Measurements from ENCODE around the gene LRRC8E. TPM values are rescaled to one million over a fixed set of nuclear protein-coding genes. Genes with fewer than 3 reads are reported as not detected.

The LRRC8E gene
- total and polyA plus RNA-seq, 10 of the 15 experiments (the other 5 are each of a cell fraction or from before 2014, with no cell fraction given): 0.04 to 0.32 (median 0.25) TPM; not detected in 7

DNA sequence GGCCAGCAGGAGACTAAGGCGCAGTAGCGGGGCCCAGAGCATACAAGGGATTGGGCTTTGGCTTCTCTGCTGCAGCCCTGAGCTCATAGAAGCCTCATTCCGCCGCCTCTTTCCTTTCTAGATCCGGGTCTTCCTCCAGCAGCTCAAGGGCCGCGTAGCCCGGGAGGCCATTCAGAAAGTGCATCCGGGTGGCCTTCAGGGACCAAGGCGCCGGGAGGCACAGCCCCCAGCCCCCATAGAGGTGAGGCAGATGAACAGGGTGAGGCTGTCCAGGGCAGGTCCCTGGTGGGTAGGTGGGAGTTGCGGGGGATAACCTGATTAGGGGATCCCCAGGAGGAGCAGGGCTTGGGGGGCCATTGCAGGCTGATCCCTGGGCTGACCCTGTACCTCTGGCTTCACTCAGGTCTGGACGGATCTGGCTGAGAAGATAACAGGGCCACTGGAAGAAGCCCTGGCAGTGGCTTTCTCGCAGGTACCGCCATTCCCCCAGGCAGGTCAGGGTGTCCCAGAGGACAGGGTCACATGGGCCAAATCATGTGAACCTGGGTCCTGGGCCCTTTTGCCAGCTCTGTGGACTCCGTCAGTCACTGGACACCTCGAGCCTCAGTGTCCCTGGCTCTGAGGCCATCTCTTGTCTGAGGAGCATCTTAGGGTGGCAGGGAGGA is 33.1 kb downstream of the LRRC8E start:
- BruUV-seq (replicated peaks): no TSS peak
- intact Hi-C loops (cut with micrococcal nuclease; ENCODE audit: unreplicated experiment) (no loop called here), in situ Hi-C loops (cut with MboI) (no loop called here)
- no peaks in the 10 kb centered on the region for H3K79me2 ChIP-seq (ENCODE audit: control insufficient read depth, insufficient read depth, low read length)
- ChIA-PET CTCF (interaction anchor here (1.3 to 3.9 kb wide), 6 partner anchors 18 to 353 kb away, joined by 3 to 32 read pairs (median 10); partner anchors contain the start of genes MAP2K7 and TIMM44), SMC1A (ENCODE audit: uncharacterized antibody, unreplicated experiment) (interaction anchor here (2.5 kb wide), 1 partner anchor 18 kb away, joined by 13 read pairs; the partner anchor contains the start of gene MAP2K7), POLR2A (interaction anchor here (0.5 to 2.9 kb wide), 7 partner anchors 8 to 822 kb away, joined by 4 to 27 read pairs (median 4); partner anchors contain the start of genes MAP2K7 and TIMM44), RAD21 (ENCODE audit: unreplicated experiment) (interaction anchor here (0.6 to 2.5 kb wide), 8 partner anchors 18 to 819 kb away, joined by 3 to 17 read pairs (median 5); partner anchors contain the start of genes MAP2K7 and TIMM44)
- no peak for FAIRE-seq
- H3K9ac ChIP-seq (ENCODE audit: control insufficient read depth, insufficient read depth, low read length): peak overlapping the region; percentile 53
- DNase-seq (ENCODE audit: low read depth, low spot score): no peak
- H3K4me2 ChIP-seq (ENCODE audit: control insufficient read depth, insufficient read depth): peak overlapping the region; percentile 96
- peak overlapping the region; percentile 83 for H2AFZ ChIP-seq (ENCODE audit: control insufficient read depth, low read depth, low read length)
- WGBS (ENCODE audit: insufficient coverage, insufficient replicate concordance, low lambda C conversion rate, missing lambda C conversion rate): 52% methylated on average over 17 of the region's 17 CpGs
- peaks cover 11% of the 10 kb centered on the region for H3K4me1 ChIP-seq (ENCODE audit: control insufficient read depth, insufficient read depth, low read length)
- no peak for TF ChIP-seq BCL11A (IDR thresholded peaks at IDR 0.05; ENCODE audit: low read depth, low read length)
- TF ChIP-seq ZNF207 (IDR thresholded peaks at IDR 0.05; ENCODE audit: borderline replicate concordance): 0 out of 2 replicates have a peak, but pooled peaks have one; percentile 0
- TF ChIP-seq NBN (IDR thresholded peaks at IDR 0.05): no peak
- no peak for TF ChIP-seq ZBTB33 (IDR thresholded peaks at IDR 0.05)
- H3K36me3 ChIP-seq (ENCODE audit: control insufficient read depth in 2 of 2, insufficient read depth in 2 of 2, low read length in 1 of 2): no peaks in the 10 kb centered on the region; a peak in 1 of 4 replicates
- peak overlapping the region; percentile 19; the same call in 1 of the 2 replicates for H3K27ac ChIP-seq (ENCODE audit: control insufficient read depth, insufficient read depth)
- H3K27me3 ChIP-seq (replicated peaks in 1 of 2; ENCODE audit: control insufficient read depth in 2 of 2, insufficient read depth in 2 of 2, low read length in 1 of 2): peaks cover 6 to 21% of the 10 kb centered on the region in 2 experiments
- peak overlapping the region; percentile 65 for H3K4me3 ChIP-seq
- no peaks in the 10 kb centered on the region for H4K20me1 ChIP-seq (ENCODE audit: control insufficient read depth, insufficient read depth)
- no peaks in the 10 kb centered on the region; the same call in 2 of the 3 replicates for H3K9me3 ChIP-seq (replicated peaks; ENCODE audit: control insufficient read depth, insufficient read depth, low read length)
- no peak for ATAC-seq
